Activated CD8-positive, alpha-beta memory T cell treated with anti-CD3 and anti-CD28 coated beads for 24 hours (primary cell): ENCODE results near the gene RNF144B.

Source experiments
- DNase-seq: peaks from one replicate; pipeline ENCODE4 v3.0.0-alpha.2; 2020

The RNF144B gene

GRCh38 chr6:18412068-18412467, 24.9 kb downstream of the RNF144B start:
- no peak for DNase-seq

- no peak for DNase-seq
Observed at GRCh38 chr6:18412644-18413043, 25.5 kb downstream of the RNF144B start.

- no peak for DNase-seq
Observed at GRCh38 chr6:18413381-18413780, 26.2 kb downstream of the RNF144B start.

GRCh38 chr6:18414116-18414515, 27.0 kb downstream of the RNF144B start:
- DNase-seq = no peak

- DNase-seq = no peak
Observed at GRCh38 chr6:18415207-18415606, 28.1 kb downstream of the RNF144B start.

GRCh38 chr6:18415671-18416340, 28.7 kb downstream of the RNF144B start:
- no peak for DNase-seq

- DNase-seq = no peak
Observed at GRCh38 chr6:18416341-18416679, 29.2 kb downstream of the RNF144B start.

- no peak for DNase-seq
Observed at GRCh38 chr6:18420328-18420727, 33.2 kb downstream of the RNF144B start.

- no peak for DNase-seq
Observed at GRCh38 chr6:18422136-18422535, 35.0 kb downstream of the RNF144B start.

- DNase-seq = no peak
Observed at GRCh38 chr6:18423426-18423825, 36.3 kb downstream of the RNF144B start.

- DNase-seq = no peak
Observed at GRCh38 chr6:18424201-18424600, 37.1 kb downstream of the RNF144B start.

- DNase-seq = no peak
Observed at GRCh38 chr6:18425218-18425617, 38.1 kb downstream of the RNF144B start.

GRCh38 chr6:18427296-18427695, 40.1 kb downstream of the RNF144B start:
- no peak for DNase-seq

GRCh38 chr6:18429655-18430297, 42.6 kb downstream of the RNF144B start:
- no peak for DNase-seq

GRCh38 chr6:18431581-18431980, 44.4 kb downstream of the RNF144B start:
- no peak for DNase-seq

GRCh38 chr6:18432180-18432579, 45.0 kb downstream of the RNF144B start:
- no peak for DNase-seq

GRCh38 chr6:18432619-18433018, 45.5 kb downstream of the RNF144B start:
- no peak for DNase-seq

- DNase-seq = no peak
Observed at GRCh38 chr6:18433059-18433458, 45.9 kb downstream of the RNF144B start.

- no peak for DNase-seq
Observed at GRCh38 chr6:18436341-18436740, 49.2 kb downstream of the RNF144B start.

GRCh38 chr6:18439581-18439980, 52.4 kb downstream of the RNF144B start:
- no peak for DNase-seq

- no peak for DNase-seq
Observed at GRCh38 chr6:18441251-18441979, 54.3 kb downstream of the RNF144B start.

GRCh38 chr6:18444111-18444510, 57.0 kb downstream of the RNF144B start:
- DNase-seq = no peak

- DNase-seq = no peak
Observed at GRCh38 chr6:18445228-18445627, 58.1 kb downstream of the RNF144B start.

- no peak for DNase-seq
Observed at GRCh38 chr6:18446771-18447170, 59.6 kb downstream of the RNF144B start.
